ENCODE results near the gene FAM81A. TPM values are rescaled to one million over a fixed set of nuclear protein-coding genes. Genes with fewer than 3 reads are reported as not detected.

The FAM81A gene
- total RNA-seq, 6 experiments from 2014 or later, result not detected

DNA sequence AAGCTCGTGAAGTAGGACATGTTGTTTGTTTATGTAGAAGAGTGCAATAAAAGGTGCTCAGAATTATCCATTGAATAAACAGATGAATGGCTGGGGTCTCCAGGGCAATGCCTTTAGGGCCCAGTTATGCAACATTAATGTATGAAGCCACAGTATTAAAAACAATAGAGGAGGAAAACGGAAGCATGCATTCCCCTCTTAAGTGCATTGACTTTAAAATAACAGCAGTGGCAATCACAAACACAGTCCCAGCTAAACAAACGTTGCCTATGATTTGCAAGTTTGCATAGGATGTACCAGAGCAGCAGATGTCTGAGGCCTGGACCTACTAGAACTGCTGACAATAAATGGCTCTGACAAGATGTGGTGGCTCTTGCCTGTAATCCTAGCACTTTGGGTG lies 113.0 kb downstream of the FAM81A start:
- DNase-seq, result no peak
- TF ChIP-seq, protein P1, sequence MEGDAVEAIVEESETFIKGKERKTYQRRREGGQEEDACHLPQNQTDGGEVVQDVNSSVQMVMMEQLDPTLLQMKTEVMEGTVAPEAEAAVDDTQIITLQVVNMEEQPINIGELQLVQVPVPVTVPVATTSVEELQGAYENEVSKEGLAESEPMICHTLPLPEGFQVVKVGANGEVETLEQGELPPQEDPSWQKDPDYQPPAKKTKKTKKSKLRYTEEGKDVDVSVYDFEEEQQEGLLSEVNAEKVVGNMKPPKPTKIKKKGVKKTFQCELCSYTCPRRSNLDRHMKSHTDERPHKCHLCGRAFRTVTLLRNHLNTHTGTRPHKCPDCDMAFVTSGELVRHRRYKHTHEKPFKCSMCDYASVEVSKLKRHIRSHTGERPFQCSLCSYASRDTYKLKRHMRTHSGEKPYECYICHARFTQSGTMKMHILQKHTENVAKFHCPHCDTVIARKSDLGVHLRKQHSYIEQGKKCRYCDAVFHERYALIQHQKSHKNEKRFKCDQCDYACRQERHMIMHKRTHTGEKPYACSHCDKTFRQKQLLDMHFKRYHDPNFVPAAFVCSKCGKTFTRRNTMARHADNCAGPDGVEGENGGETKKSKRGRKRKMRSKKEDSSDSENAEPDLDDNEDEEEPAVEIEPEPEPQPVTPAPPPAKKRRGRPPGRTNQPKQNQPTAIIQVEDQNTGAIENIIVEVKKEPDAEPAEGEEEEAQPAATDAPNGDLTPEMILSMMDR (IDR thresholded peaks at IDR 0.05), result no peak
- no peaks in the 10 kb centered on the region for H3K9me3 Mint-ChIP-seq
- no peak overlapping the region for H3K27ac Mint-ChIP-seq
- peaks cover 9% of the 10 kb centered on the region for H3K4me1 Mint-ChIP-seq (ENCODE audit: low read depth)
- no peak overlapping the region for H3K4me3 Mint-ChIP-seq
- no peaks in the 10 kb centered on the region for H3K36me3 Mint-ChIP-seq (ENCODE audit: low read depth)
- peaks cover 36% of the 10 kb centered on the region for H3K27me3 Mint-ChIP-seq (ENCODE audit: insufficient read depth)

DNA sequence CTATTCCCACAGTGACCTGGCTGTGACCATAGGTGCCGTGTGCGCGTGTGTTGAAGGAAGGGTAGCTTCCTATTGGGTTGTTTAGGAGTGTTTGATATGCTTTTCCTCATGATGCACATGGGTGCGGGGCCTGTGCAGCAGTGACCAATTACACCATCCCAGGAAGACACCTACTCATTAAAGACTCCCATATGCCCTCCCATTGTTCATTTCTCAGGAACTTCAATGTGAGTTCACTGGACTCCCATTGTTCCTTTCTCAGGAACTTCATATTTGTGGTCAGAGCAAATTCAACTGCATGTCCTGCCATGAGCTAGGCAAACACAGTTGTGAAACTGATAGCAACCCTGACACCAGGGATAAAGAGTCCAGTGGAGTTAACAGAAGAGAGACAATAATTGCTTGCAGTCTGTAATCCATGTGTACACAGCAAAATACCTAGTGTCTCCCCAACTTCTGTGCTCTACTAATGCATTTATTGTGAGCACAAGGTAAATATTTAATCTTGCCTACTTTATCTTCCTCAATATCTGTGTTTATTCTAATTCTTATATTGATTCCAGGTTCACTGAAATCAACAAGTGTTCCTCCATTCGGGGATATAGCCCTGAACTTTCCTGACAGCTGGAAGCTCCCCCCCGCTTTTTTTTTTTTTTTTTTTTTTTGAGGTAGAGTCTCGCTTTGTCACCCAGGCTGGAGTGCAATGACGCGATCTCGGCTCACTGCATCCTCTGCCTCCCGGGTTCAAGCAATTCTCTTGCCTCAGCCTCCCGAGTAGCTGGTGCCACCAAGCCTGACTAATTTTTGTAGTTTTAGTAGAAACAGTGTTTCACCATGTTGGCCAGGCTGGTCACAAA lies 116.1 kb downstream of the FAM81A start:
- TF ChIP-seq, protein P1 (IDR thresholded peaks at IDR 0.05), result no peak
- H3K4me1 Mint-ChIP-seq (ENCODE audit: low read depth), result peaks cover 13% of the 10 kb centered on the region
- no peak overlapping the region for H3K4me3 Mint-ChIP-seq
- H3K27ac Mint-ChIP-seq, result no peak overlapping the region
- peaks cover 14% of the 10 kb centered on the region for H3K27me3 Mint-ChIP-seq (ENCODE audit: insufficient read depth)
- no peaks in the 10 kb centered on the region for H3K36me3 Mint-ChIP-seq (ENCODE audit: low read depth)
- H3K9me3 Mint-ChIP-seq, result no peaks in the 10 kb centered on the region
- DNase-seq, result peak; percentile 12

DNA sequence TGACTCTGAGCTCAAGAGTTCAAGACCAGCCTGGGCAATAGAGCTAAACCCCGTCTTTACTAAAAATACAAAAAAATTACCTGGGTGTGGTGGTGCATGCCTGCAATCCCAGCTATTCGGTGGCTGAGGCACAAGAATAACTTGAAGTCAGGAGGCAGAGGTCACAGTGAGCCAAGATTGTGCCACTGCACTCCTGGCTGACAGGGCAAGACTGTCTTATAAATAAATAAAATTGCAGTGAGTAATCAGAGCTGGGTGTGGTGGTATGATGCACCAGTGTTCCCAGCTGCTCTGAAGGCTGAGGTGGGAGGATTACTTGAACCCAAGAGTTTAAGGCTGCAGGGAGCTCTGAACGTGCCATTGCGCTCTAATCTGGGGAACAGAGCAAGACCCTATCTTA lies 117.7 kb downstream of the FAM81A start:
- Mint-ChIP-seq H3K27me3 (ENCODE audit: insufficient read depth) (peaks cover 5% of the 10 kb centered on the region), H3K4me3 (no peak overlapping the region), H3K4me1 (ENCODE audit: low read depth) (peaks cover 13% of the 10 kb centered on the region), H3K36me3 (ENCODE audit: low read depth) (no peaks in the 10 kb centered on the region), H3K27ac (no peak overlapping the region), H3K9me3 (no peaks in the 10 kb centered on the region)
- no peak for DNase-seq
- TF ChIP-seq, protein P1 (IDR thresholded peaks at IDR 0.05), result no peak

DNA sequence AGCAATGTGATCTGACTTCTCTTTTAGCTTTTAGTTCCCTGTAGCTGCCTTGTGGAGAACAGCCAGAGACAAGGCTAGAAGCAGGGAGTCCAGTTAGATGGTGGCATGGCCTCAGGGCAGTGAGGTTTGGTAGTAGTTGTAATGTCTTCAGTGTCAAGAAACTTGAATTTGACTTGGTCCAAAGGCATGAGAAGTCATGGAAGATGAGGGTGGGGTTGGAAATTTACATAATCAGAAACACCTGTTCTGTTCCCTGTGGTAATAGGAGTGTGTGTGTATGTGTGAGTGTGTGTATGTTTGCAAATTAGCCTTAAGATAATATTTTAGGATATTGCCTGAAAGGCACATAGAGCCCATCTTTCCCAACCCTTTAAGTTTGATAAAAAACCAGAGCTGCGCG lies 118.4 kb downstream of the FAM81A start:
- no peak for DNase-seq
- Mint-ChIP-seq H3K27ac (no peak overlapping the region), H3K27me3 (ENCODE audit: insufficient read depth) (peaks cover 4% of the 10 kb centered on the region), H3K4me3 (no peak overlapping the region), H3K36me3 (ENCODE audit: low read depth) (no peaks in the 10 kb centered on the region), H3K4me1 (ENCODE audit: low read depth) (peaks cover 13% of the 10 kb centered on the region), H3K9me3 (no peaks in the 10 kb centered on the region)
- TF ChIP-seq, protein P1 (IDR thresholded peaks at IDR 0.05), result no peak

DNA sequence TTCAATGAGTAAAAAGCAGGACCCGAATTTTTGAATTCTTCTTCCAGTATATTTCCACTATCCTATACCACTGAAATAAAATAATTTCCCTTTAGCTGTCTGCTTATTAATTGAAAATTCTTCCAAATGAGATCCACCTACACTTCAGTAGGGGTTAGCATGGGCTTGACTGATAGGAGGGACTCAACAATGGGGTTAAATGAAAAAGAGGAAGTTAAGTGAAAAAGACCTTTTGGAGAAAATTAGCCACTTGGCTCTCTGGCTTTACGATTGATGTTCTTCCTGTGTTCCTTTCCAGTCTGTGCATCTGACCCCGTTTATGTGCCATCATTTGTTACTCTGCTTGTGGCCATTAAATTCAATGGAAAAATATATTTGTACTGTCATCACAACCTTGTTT lies 119.6 kb downstream of the FAM81A start:
- no peak overlapping the region for H3K27ac Mint-ChIP-seq
- H3K4me1 Mint-ChIP-seq (ENCODE audit: low read depth), result peaks cover 16% of the 10 kb centered on the region
- no peaks in the 10 kb centered on the region for H3K36me3 Mint-ChIP-seq (ENCODE audit: low read depth)
- no peaks in the 10 kb centered on the region for H3K9me3 Mint-ChIP-seq
- DNase-seq, result no peak
- no peak overlapping the region for H3K4me3 Mint-ChIP-seq
- peaks cover 4% of the 10 kb centered on the region for H3K27me3 Mint-ChIP-seq (ENCODE audit: insufficient read depth)
- TF ChIP-seq, protein P1 (IDR thresholded peaks at IDR 0.05), result no peak

Data from HFFc6 (cell line).